OCI-LY3 (cell line): ENCODE data around the gene PRR14.

Experiments
- CTCF ChIP-seq: fragments of 200-600, 300-600 bp; sonication (generic); IDR thresholded peaks from 2 replicates; pipeline ENCODE4 v1.5.1; 2014; ENCODE audit warnings: antibody characterized with exemption, low read length, low read depth
- EZH2phosphoT487 ChIP-seq: fragments of 200-600 bp; shearing (Covaris generic); IDR thresholded peaks from 2 replicates; pipeline ENCODE4 v1.6.1; 2018; ENCODE audit warnings: antibody characterized with exemption, mixed run types, low read depth

DNA sequence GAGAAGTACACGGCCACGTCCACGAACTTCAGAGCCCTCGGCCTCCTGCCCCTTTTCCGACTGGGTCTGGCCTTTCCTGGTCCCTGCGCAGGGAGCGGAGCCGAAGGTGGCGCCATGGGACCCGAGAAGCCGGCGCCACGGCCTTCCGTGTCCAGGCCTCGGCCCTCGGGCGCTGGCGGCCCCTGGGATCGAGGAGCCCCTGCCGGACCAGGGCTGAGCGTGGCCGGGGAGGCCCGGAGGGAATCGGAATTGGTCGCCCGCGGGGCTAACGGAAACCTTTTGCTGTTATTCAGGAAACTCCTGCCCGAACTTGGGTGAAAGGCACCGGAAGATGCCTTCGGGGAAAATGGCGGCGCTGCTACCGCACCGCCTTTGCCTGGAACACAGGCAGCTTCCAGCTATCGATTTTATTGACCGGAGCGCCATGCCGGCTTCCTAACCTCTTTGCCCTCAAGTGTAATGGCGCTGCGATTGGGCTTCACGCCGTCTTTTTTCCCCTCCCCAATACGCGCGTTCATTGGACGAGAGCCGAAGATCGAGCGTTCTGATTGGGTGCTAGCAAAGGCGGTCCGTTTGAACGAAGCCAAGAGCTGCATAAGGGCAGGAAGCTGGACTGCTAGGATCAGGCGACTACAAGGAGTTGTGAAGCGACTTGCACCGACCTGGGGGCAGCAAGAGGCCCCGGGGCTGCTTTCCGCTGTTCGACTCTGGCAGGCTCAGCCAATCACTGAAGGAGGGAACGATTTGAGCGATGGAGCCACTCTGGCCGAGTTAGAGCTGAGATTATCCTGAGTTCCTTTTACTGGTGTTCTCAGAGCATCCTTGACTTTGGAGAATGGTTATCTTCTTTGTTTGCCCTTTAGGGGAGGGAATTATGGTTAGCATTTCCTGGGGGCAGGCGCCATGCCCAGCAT, 40.6 kb upstream of the PRR14 start, which contains the start of gene ZNF689:
- TF ChIP-seq CTCF (0 out of 2 replicates have a peak, but pooled peaks have one; percentile 18), EZH2phosphoT487 (no peak)
